ENCODE measurements around the gene GPR107.
A peak's percentile ranks its signal among the peaks of the same experiment; 100 is the strongest.

Gene GPR107

GRCh38 chr9:130117376-130117775 is 63.7 kb downstream of the GPR107 start:
- H3K27me3 ChIP-seq (ENCODE audit: control insufficient read depth, insufficient read depth, low read length): no peaks in the 10 kb centered on the region
- H3K9ac ChIP-seq (ENCODE audit: low read depth, low read length): peak overlapping the region; percentile 28
- peaks cover 34% of the 10 kb centered on the region for H3K36me3 ChIP-seq (ENCODE audit: insufficient read depth, low read length)
- no peaks in the 10 kb centered on the region for H3K9me3 ChIP-seq (replicated peaks; ENCODE audit: low read length)
- peaks cover 25% of the 10 kb centered on the region for H3K4me1 ChIP-seq (ENCODE audit: control insufficient read depth, insufficient read depth, low read length)
- no peak overlapping the region for H3K4me3 ChIP-seq (ENCODE audit: low read length)
- peak overlapping the region; percentile 6 for H3K4me2 ChIP-seq (ENCODE audit: low read length)

GRCh38 chr9:130117816-130118632 is 64.3 kb downstream of the GPR107 start:
- Histone ChIP-seq H3K9me3 (replicated peaks; ENCODE audit: low read length) (no peaks in the 10 kb centered on the region), H3K27me3 (ENCODE audit: control insufficient read depth, insufficient read depth, low read length) (no peaks in the 10 kb centered on the region), H3K4me2 (ENCODE audit: low read length) (peak overlapping the region; percentile 25), H3K9ac (ENCODE audit: low read depth, low read length) (peak overlapping the region; percentile 28), H3K4me3 (ENCODE audit: low read length) (peak overlapping the region; percentile 8), H3K36me3 (ENCODE audit: insufficient read depth, low read length) (peaks cover 35% of the 10 kb centered on the region), H3K4me1 (ENCODE audit: control insufficient read depth, insufficient read depth, low read length) (peaks cover 25% of the 10 kb centered on the region)

- Histone ChIP-seq H3K4me1 (ENCODE audit: control insufficient read depth, insufficient read depth, low read length) (peaks cover 25% of the 10 kb centered on the region), H3K4me2 (ENCODE audit: low read length) (peak overlapping the region; percentile 25), H3K36me3 (ENCODE audit: insufficient read depth, low read length) (peaks cover 33% of the 10 kb centered on the region), H3K27me3 (ENCODE audit: control insufficient read depth, insufficient read depth, low read length) (no peaks in the 10 kb centered on the region), H3K9ac (ENCODE audit: low read depth, low read length) (peak overlapping the region; percentile 28), H3K4me3 (ENCODE audit: low read length) (no peak overlapping the region), H3K9me3 (replicated peaks; ENCODE audit: low read length) (no peaks in the 10 kb centered on the region)
Measured at GRCh38 chr9:130118841-130119518, 65.3 kb downstream of the GPR107 start.

- no peaks in the 10 kb centered on the region for H3K9me3 ChIP-seq (replicated peaks; ENCODE audit: low read length)
- H3K36me3 ChIP-seq (ENCODE audit: insufficient read depth, low read length): peaks cover 40% of the 10 kb centered on the region
- H3K4me1 ChIP-seq (ENCODE audit: control insufficient read depth, insufficient read depth, low read length): peaks cover 25% of the 10 kb centered on the region
- H3K27me3 ChIP-seq (ENCODE audit: control insufficient read depth, insufficient read depth, low read length): no peaks in the 10 kb centered on the region
- H3K4me3 ChIP-seq (ENCODE audit: low read length): no peak overlapping the region
- H3K9ac ChIP-seq (ENCODE audit: low read depth, low read length): no peak overlapping the region
- no peak overlapping the region for H3K4me2 ChIP-seq (ENCODE audit: low read length)
Measured at GRCh38 chr9:130119519-130120298, 66.0 kb downstream of the GPR107 start.

- no peaks in the 10 kb centered on the region for H3K27me3 ChIP-seq (ENCODE audit: control insufficient read depth, insufficient read depth, low read length)
- peaks cover 41% of the 10 kb centered on the region for H3K36me3 ChIP-seq (ENCODE audit: insufficient read depth, low read length)
- no peak overlapping the region for H3K4me2 ChIP-seq (ENCODE audit: low read length)
- no peak overlapping the region for H3K9ac ChIP-seq (ENCODE audit: low read depth, low read length)
- peaks cover 25% of the 10 kb centered on the region for H3K4me1 ChIP-seq (ENCODE audit: control insufficient read depth, insufficient read depth, low read length)
- no peaks in the 10 kb centered on the region for H3K9me3 ChIP-seq (replicated peaks; ENCODE audit: low read length)
- no peak overlapping the region for H3K4me3 ChIP-seq (ENCODE audit: low read length)
Measured at GRCh38 chr9:130120299-130120587, 66.5 kb downstream of the GPR107 start.

- peaks cover 39% of the 10 kb centered on the region for H3K36me3 ChIP-seq (ENCODE audit: insufficient read depth, low read length)
- no peaks in the 10 kb centered on the region for H3K27me3 ChIP-seq (ENCODE audit: control insufficient read depth, insufficient read depth, low read length)
- peaks cover 25% of the 10 kb centered on the region for H3K4me1 ChIP-seq (ENCODE audit: control insufficient read depth, insufficient read depth, low read length)
- no peak overlapping the region for H3K4me2 ChIP-seq (ENCODE audit: low read length)
- H3K4me3 ChIP-seq (ENCODE audit: low read length): no peak overlapping the region
- H3K9ac ChIP-seq (ENCODE audit: low read depth, low read length): no peak overlapping the region
- no peaks in the 10 kb centered on the region for H3K9me3 ChIP-seq (replicated peaks; ENCODE audit: low read length)
Measured at GRCh38 chr9:130120832-130121231, 67.1 kb downstream of the GPR107 start.

- Histone ChIP-seq H3K9ac (ENCODE audit: low read depth, low read length) (no peak overlapping the region), H3K36me3 (ENCODE audit: insufficient read depth, low read length) (peaks cover 30% of the 10 kb centered on the region)
Measured at GRCh38 chr9:130122456-130122855, 68.8 kb downstream of the GPR107 start.

GRCh38 chr9:130124085-130124860 is 70.6 kb downstream of the GPR107 start:
- H3K4me1 ChIP-seq (ENCODE audit: control insufficient read depth, insufficient read depth, low read length): peaks cover 10% of the 10 kb centered on the region
- no peak overlapping the region for H3K9ac ChIP-seq (ENCODE audit: low read depth, low read length)
- H3K4me2 ChIP-seq (ENCODE audit: low read length): no peak overlapping the region
- H3K27me3 ChIP-seq (ENCODE audit: control insufficient read depth, insufficient read depth, low read length): no peaks in the 10 kb centered on the region
- no peaks in the 10 kb centered on the region for H3K9me3 ChIP-seq (replicated peaks; ENCODE audit: low read length)
- peaks cover 46% of the 10 kb centered on the region for H3K36me3 ChIP-seq (ENCODE audit: insufficient read depth, low read length)
- no peak overlapping the region for H3K4me3 ChIP-seq (ENCODE audit: low read length)

More at GRCh38 chr9:130122456-130122855, 68.8 kb downstream of the GPR107 start:
- H3K4me1 ChIP-seq (ENCODE audit: control insufficient read depth, insufficient read depth, low read length): peaks cover 21% of the 10 kb centered on the region
- no peak overlapping the region for H3K4me2 ChIP-seq (ENCODE audit: low read length)
- no peaks in the 10 kb centered on the region for H3K27me3 ChIP-seq (ENCODE audit: control insufficient read depth, insufficient read depth, low read length)
- H3K9me3 ChIP-seq (replicated peaks; ENCODE audit: low read length): no peaks in the 10 kb centered on the region
- no peak overlapping the region for H3K4me3 ChIP-seq (ENCODE audit: low read length)

GRCh38 chr9:130126721-130127433 is 73.2 kb downstream of the GPR107 start:
- no peaks in the 10 kb centered on the region for H3K9me3 ChIP-seq (replicated peaks; ENCODE audit: low read length)
- no peak overlapping the region for H3K9ac ChIP-seq (ENCODE audit: low read depth, low read length)
- no peak overlapping the region for H3K4me3 ChIP-seq (ENCODE audit: low read length)
- H3K36me3 ChIP-seq (ENCODE audit: insufficient read depth, low read length): peaks cover 46% of the 10 kb centered on the region
- peaks cover 9% of the 10 kb centered on the region for H3K4me1 ChIP-seq (ENCODE audit: control insufficient read depth, insufficient read depth, low read length)
- H3K4me2 ChIP-seq (ENCODE audit: low read length): no peak overlapping the region
- H3K27me3 ChIP-seq (ENCODE audit: control insufficient read depth, insufficient read depth, low read length): no peaks in the 10 kb centered on the region

GRCh38 chr9:130128251-130128650 is 74.5 kb downstream of the GPR107 start:
- H3K4me1 ChIP-seq (ENCODE audit: control insufficient read depth, insufficient read depth, low read length): peaks cover 9% of the 10 kb centered on the region
- H3K9ac ChIP-seq (ENCODE audit: low read depth, low read length): no peak overlapping the region
- peaks cover 42% of the 10 kb centered on the region for H3K36me3 ChIP-seq (ENCODE audit: insufficient read depth, low read length)
- H3K4me3 ChIP-seq (ENCODE audit: low read length): no peak overlapping the region
- no peak overlapping the region for H3K4me2 ChIP-seq (ENCODE audit: low read length)
- no peaks in the 10 kb centered on the region for H3K27me3 ChIP-seq (ENCODE audit: control insufficient read depth, insufficient read depth, low read length)
- no peaks in the 10 kb centered on the region for H3K9me3 ChIP-seq (replicated peaks; ENCODE audit: low read length)
